Kidney epithelial cell (primary cell): Measurements from ENCODE around the gene AKAP10. TPM values are rescaled to one million over a fixed set of nuclear protein-coding genes. Genes with fewer than 3 reads are reported as not detected.
"Not testable (repeated sequence)": the region's sequence is repeated elsewhere in the genome, so short reads cannot be mapped to it uniquely, and the experiment has no call there.

Source experiments
- DNase-seq: peaks from one replicate; pipeline ENCODE4 v3.0.0-alpha.2; 2010; ENCODE audit warnings: low read depth
- H3K27me3 ChIP-seq: 2 replicates; pipeline ENCODE4 v1.6.0; 2011; ENCODE audit warnings: low read length; ENCODE audit not compliant: control insufficient read depth, insufficient read depth
- H3K36me3 ChIP-seq: 2 replicates; pipeline ENCODE4 v1.5.1; 2011; ENCODE audit warnings: low read length; ENCODE audit not compliant: control insufficient read depth, insufficient read depth
- H3K4me3 ChIP-seq: 2 replicates; pipeline ENCODE4 v1.5.1; 2011; ENCODE audit warnings: low read depth, mild to moderate bottlenecking, control low read depth, low read length
- CTCF ChIP-seq: IDR thresholded peaks from 2 replicates; pipeline ENCODE4 v1.5.1; 2011; ENCODE audit warnings: mild to moderate bottlenecking, moderate library complexity, low read length, control low read depth, inconsistent platforms; ENCODE audit not compliant: insufficient read depth, poor library complexity, severe bottlenecking
- total RNA-seq: library from RNA; depleted of rRNA; stranded (reverse); fragments of >200 nt; gene quantifications from 2 replicates; pipeline ENCODE4 v1.2.3, GENCODE V29; 2015

Gene AKAP10
- total RNA-seq, 1 donor from 2014 or later: 18.1 TPM

DNA sequence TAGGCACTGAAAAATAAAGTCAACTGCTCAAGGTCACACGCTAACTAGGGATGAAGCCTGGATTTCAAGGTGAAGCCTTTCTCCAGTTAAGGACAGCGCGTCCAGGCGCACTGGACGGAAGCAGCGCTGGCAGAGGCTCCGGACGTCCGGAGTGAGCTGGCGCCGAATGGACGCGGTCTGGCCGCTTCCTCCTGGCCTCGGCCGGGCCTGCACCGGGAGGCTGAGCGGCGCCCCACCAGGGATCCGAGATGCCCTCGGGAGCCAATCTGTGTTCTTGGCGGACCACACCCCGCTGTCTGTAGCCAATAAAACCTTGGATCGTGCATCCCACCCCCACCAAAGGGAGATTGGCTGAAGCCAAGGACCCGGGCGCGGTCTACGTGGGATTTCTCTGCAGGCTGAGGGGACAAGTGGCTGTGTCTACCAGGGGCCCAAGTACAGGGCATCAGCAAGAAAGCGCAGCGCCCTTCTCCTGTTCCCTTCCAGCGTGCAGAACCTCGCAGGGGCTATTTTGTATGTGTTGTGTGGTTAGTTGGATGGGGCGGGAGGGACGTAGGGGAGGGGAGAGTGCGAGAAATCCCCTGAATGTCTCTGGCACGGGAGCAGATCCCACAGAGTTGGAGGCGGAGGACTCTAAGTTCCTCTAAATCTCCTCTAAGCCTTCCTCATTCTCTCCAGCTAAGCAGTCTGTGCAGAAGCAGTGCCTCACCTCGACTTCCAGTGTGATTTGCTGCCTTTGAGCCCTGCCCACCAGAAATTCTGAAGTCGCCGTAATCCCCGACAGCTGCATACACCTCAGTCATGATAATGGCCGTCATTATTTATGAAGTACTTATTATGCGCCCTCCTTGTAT is 2.5 kb upstream of the AKAP10 start:
- H3K27me3 ChIP-seq: no peaks in the 10 kb centered on the region
- H3K4me3 ChIP-seq: no peak overlapping the region
- H3K36me3 ChIP-seq: no peaks in the 10 kb centered on the region
- no peak for DNase-seq
- no peak for TF ChIP-seq CTCF

- no peak for TF ChIP-seq CTCF
- DNase-seq: no peak
- no peak overlapping the region for H3K4me3 ChIP-seq
These were observed 1.2 kb upstream of the AKAP10 start for GRCh38 chr17:19978805-19979211.

DNA sequence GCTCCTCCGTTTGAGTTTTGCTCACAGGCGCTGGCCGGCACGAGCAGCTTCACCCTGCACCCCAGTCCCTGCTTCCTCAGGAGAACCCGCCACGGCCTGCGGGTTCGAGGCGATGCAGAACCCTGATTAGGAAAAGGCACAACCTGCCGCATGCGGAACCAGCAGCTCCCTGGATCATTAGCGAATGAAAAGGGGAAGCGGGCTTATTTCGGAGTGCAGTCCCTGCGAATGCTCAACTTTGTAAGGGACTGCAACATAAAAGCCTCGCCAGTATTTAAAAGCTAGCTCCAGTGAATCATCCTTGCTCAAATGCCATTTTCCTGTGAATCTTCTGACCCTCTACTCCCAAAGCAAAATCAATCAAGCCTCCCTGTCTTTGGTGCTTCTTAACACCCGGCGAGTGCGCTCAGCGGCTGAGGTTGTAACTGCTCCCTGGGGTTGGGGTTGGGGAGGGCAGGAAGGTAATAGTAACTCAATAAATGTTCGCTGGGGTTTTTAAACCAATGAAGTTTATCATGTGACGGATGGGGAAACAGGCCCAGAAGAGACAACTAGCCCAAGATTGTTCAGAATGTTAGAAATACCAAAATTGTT is 678 bp upstream of the AKAP10 start:
- Histone ChIP-seq H3K27me3 (no peaks in the 10 kb centered on the region), H3K36me3 (no peaks in the 10 kb centered on the region), H3K4me3 (peak overlapping the region; percentile 99)
- no peak for DNase-seq
- TF ChIP-seq CTCF: no peak

More at GRCh38 chr17:19978805-19979211, 1.2 kb upstream of the AKAP10 start:
- H3K36me3 ChIP-seq: no peaks in the 10 kb centered on the region
- H3K27me3 ChIP-seq: no peaks in the 10 kb centered on the region

- Histone ChIP-seq H3K4me3 (no peak overlapping the region), H3K36me3 (no peaks in the 10 kb centered on the region), H3K27me3 (no peaks in the 10 kb centered on the region)
- no peak for TF ChIP-seq CTCF
- no peak for DNase-seq
These were observed 2.0 kb downstream of the AKAP10 start for GRCh38 chr17:19975601-19976000.

DNA sequence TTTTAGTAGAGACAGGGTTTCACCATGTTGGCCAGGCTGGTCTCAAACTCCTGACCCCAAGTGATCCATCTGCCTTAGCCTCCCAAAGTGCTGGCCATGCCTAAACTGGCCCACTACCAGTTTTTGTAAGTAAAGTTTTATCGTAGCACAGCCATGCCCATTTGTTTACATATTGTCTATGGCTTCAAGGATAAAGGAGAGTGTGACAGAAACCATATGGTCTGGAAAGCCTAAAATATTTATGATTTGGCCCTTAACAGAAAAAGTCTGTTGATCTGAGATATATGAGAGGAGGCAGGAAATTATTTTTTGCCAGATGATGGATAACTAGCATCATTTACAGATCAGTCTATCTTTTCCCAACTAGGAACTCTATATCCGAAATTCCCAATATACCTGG is 4.5 kb downstream of the AKAP10 start:
- Histone ChIP-seq H3K4me3 (no peak overlapping the region), H3K27me3 (no peaks in the 10 kb centered on the region), H3K36me3 (no peaks in the 10 kb centered on the region)
- TF ChIP-seq CTCF: no peak
- no peak for DNase-seq

DNA sequence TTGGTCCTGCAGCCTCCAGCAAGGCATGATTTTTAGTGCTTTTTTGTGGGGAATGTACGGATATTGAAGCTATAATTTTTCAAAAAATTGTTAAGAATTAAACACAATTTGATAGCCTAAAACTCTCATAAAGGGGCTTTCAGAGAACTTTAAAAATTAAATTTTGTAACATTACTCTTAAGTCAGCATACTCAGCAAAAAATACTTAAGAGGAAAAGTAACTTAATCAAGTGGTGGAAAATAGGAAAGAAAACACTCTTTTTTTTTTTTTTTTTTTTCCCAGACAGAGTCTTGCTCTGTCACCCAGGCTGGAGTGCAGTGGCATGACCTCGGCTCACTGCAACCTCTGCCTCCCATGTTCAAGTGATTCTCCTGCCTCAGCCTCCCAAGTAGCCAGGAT is 14.7 kb downstream of the AKAP10 start:
- not testable (repeated sequence) for DNase-seq, H3K4me3 ChIP-seq, H3K36me3 ChIP-seq, H3K27me3 ChIP-seq
